ENCODE results near the gene THBS3. TPM values are rescaled to one million over a fixed set of nuclear protein-coding genes. Genes with fewer than 3 reads are reported as not detected.

The THBS3 gene
- total and polyA plus RNA-seq, 2 of the 13 experiments (the other 11 are each of a cell fraction or from before 2014, with no cell fraction given) = 0.86 to 3.6 TPM

GRCh38 chr1:155255243-155256007 is 47.7 kb upstream of the THBS3 start, which contains the start of gene ENTREP3 (continued):
- TF ChIP-seq ZNF318 (CRISPR knock-in tag; IDR thresholded peaks at IDR 0.05) = peak; percentile 21; the same call in 1 of the 2 replicates
- TF ChIP-seq, protein P1, sequence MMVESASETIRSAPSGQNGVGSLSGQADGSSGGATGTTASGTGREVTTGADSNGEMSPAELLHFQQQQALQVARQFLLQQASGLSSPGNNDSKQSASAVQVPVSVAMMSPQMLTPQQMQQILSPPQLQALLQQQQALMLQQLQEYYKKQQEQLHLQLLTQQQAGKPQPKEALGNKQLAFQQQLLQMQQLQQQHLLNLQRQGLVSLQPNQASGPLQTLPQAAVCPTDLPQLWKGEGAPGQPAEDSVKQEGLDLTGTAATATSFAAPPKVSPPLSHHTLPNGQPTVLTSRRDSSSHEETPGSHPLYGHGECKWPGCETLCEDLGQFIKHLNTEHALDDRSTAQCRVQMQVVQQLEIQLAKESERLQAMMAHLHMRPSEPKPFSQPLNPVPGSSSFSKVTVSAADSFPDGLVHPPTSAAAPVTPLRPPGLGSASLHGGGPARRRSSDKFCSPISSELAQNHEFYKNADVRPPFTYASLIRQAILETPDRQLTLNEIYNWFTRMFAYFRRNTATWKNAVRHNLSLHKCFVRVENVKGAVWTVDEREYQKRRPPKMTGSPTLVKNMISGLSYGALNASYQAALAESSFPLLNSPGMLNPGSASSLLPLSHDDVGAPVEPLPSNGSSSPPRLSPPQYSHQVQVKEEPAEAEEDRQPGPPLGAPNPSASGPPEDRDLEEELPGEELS (CRISPR knock-in tag; IDR thresholded peaks at IDR 0.05) = peak; percentile 48; the same call in 1 of the 2 replicates
- TF ChIP-seq, protein P2, sequence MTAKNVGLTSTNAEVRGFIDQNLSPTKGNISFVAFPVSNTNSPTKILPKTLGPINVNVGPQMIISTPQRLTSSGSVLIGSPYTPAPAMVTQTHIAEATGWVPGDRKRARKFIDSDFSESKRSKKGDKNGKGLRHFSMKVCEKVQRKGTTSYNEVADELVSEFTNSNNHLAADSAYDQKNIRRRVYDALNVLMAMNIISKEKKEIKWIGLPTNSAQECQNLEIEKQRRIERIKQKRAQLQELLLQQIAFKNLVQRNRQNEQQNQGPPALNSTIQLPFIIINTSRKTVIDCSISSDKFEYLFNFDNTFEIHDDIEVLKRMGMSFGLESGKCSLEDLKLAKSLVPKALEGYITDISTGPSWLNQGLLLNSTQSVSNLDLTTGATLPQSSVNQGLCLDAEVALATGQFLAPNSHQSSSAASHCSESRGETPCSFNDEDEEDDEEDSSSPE (CRISPR knock-in tag; IDR thresholded peaks at IDR 0.05) = peak; percentile 41; the same call in 1 of the 2 replicates
- TF ChIP-seq ZFY (CRISPR knock-in tag; IDR thresholded peaks at IDR 0.05) = peak; percentile 76
- peak; percentile 90 for TF ChIP-seq GABPB1 (CRISPR knock-in tag; IDR thresholded peaks at IDR 0.05)
- peak; percentile 34; the same call in 1 of the 2 replicates for TF ChIP-seq ZNF230 (CRISPR knock-in tag; IDR thresholded peaks at IDR 0.05)
- TF ChIP-seq NFKB2 (CRISPR knock-in tag; IDR thresholded peaks at IDR 0.05; ENCODE audit: borderline replicate concordance) = peak; percentile 89; the same call in 1 of the 2 replicates
- TF ChIP-seq, protein P3, sequence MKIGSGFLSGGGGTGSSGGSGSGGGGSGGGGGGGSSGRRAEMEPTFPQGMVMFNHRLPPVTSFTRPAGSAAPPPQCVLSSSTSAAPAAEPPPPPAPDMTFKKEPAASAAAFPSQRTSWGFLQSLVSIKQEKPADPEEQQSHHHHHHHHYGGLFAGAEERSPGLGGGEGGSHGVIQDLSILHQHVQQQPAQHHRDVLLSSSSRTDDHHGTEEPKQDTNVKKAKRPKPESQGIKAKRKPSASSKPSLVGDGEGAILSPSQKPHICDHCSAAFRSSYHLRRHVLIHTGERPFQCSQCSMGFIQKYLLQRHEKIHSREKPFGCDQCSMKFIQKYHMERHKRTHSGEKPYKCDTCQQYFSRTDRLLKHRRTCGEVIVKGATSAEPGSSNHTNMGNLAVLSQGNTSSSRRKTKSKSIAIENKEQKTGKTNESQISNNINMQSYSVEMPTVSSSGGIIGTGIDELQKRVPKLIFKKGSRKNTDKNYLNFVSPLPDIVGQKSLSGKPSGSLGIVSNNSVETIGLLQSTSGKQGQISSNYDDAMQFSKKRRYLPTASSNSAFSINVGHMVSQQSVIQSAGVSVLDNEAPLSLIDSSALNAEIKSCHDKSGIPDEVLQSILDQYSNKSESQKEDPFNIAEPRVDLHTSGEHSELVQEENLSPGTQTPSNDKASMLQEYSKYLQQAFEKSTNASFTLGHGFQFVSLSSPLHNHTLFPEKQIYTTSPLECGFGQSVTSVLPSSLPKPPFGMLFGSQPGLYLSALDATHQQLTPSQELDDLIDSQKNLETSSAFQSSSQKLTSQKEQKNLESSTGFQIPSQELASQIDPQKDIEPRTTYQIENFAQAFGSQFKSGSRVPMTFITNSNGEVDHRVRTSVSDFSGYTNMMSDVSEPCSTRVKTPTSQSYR (CRISPR knock-in tag; IDR thresholded peaks at IDR 0.05; ENCODE audit: borderline replicate concordance) = peak; percentile 94
- TF ChIP-seq TEAD3 (CRISPR knock-in tag; optimal IDR thresholded peaks at IDR 0.05; ENCODE audit: borderline replicate concordance) = peak; percentile 72
- TF ChIP-seq SOX5 (CRISPR knock-in tag; IDR thresholded peaks at IDR 0.05; ENCODE audit: borderline replicate concordance) = no peak
- peak; percentile 24 for TF ChIP-seq TAF15 (IDR thresholded peaks at IDR 0.05; ENCODE audit: low read depth, low read length, poor library complexity, severe bottlenecking)
- TF ChIP-seq RXRB (CRISPR knock-in tag; IDR thresholded peaks at IDR 0.05; ENCODE audit: borderline replicate concordance) = peak; percentile 47; the same call in 1 of the 2 replicates
- peak; percentile 22; the same call in 1 of the 2 replicates for TF ChIP-seq EEA1 (CRISPR knock-in tag; IDR thresholded peaks at IDR 0.05; ENCODE audit: borderline replicate concordance)
